C4-2B (cell line): ENCODE data around the gene SEPTIN2.

ENCODE experiments used
- ZFX ChIP-seq: fragments of 450-650 bp; IDR thresholded peaks from 2 replicates; pipeline ENCODE4 v1.6.1; 2017
- TF ChIP-seq, protein P1 (sequence below): fragments of 450-650 bp; conservative IDR thresholded peaks from 2 replicates; pipeline ENCODE4 v1.5.1; 2017; ENCODE audit warnings: mild to moderate bottlenecking

DNA sequence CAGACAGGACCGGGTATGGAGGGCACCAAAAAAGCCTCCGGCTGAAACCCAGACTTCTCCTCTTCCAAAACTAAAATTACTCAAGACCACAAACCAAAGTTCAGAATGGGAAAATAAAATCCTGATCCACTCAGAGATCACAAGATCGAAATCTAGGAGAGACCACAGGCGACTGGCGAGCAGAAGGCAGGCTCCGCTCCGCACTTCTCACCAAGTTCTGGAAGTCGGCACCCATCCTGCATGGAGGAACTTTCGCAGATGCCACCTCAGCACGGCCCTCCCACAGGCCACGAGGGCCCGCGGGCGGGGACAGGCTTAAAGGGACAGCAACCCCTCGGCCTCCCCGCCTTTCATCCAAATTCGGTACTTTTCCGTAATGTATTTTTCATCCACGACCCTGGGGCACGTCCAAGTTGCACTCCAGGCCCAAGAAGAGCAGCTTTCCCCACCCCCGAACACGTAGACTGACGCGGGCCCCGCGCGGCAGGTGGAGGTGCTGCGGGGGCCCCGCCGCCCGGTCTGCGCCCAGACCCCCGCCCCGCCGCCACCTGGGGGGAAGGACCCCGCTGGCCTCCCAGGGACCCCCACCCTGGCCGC, 43.9 kb upstream of the SEPTIN2 start:
- TF ChIP-seq, protein P1, sequence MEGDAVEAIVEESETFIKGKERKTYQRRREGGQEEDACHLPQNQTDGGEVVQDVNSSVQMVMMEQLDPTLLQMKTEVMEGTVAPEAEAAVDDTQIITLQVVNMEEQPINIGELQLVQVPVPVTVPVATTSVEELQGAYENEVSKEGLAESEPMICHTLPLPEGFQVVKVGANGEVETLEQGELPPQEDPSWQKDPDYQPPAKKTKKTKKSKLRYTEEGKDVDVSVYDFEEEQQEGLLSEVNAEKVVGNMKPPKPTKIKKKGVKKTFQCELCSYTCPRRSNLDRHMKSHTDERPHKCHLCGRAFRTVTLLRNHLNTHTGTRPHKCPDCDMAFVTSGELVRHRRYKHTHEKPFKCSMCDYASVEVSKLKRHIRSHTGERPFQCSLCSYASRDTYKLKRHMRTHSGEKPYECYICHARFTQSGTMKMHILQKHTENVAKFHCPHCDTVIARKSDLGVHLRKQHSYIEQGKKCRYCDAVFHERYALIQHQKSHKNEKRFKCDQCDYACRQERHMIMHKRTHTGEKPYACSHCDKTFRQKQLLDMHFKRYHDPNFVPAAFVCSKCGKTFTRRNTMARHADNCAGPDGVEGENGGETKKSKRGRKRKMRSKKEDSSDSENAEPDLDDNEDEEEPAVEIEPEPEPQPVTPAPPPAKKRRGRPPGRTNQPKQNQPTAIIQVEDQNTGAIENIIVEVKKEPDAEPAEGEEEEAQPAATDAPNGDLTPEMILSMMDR = no peak
- no peak for TF ChIP-seq ZFX
